Ishikawa (cell line): ENCODE data around the gene CPNE6.

Experiments
- CREB1 ChIP-seq: IDR thresholded peaks from 2 replicates; pipeline ENCODE4 v1.6.1; 2012; ENCODE audit warnings: low read depth
- EGR1 ChIP-seq: IDR thresholded peaks from 2 replicates; pipeline ENCODE4 v1.6.1; 2012
- EP300 ChIP-seq: IDR thresholded peaks from 2 replicates; pipeline ENCODE4 v1.6.1; 2012; ENCODE audit warnings: borderline replicate concordance
- FOXM1 ChIP-seq: IDR thresholded peaks from 2 replicates; pipeline ENCODE4 v1.6.1; 2012; ENCODE audit warnings: low read depth, borderline replicate concordance
- MAX ChIP-seq: IDR thresholded peaks from 2 replicates; pipeline ENCODE4 v1.6.1; 2012
- NFIC ChIP-seq: IDR thresholded peaks from 2 replicates; pipeline ENCODE4 v1.6.1; 2012
- RAD21 ChIP-seq: IDR thresholded peaks from 2 replicates; pipeline ENCODE4 v1.6.1; 2012; ENCODE audit warnings: low read depth
- REST ChIP-seq: IDR thresholded peaks from 2 replicates; pipeline ENCODE4 v1.6.1; 2012; ENCODE audit warnings: low read depth, mild to moderate bottlenecking
- TAF1 ChIP-seq: IDR thresholded peaks from 2 replicates; pipeline ENCODE4 v1.6.1; 2012; ENCODE audit warnings: low read depth, mild to moderate bottlenecking
- YY1 ChIP-seq: IDR thresholded peaks from 2 replicates; pipeline ENCODE4 v1.6.1; 2012; ENCODE audit warnings: low read depth

- TF ChIP-seq EP300 (no peak), MAX (no peak), TAF1 (no peak), CREB1 (no peak), EGR1 (no peak), YY1 (no peak), REST (no peak), FOXM1 (no peak), RAD21 (no peak), NFIC (no peak)
Observed at GRCh38 chr14:24088095-24088494, 16.7 kb downstream of the CPNE6 start.
